ENCODE results near the gene NAIF1.
"Not testable (repeated sequence)": the region's sequence is repeated elsewhere in the genome, so short reads cannot be mapped to it uniquely, and the experiment has no call there.

Gene NAIF1, protein sequence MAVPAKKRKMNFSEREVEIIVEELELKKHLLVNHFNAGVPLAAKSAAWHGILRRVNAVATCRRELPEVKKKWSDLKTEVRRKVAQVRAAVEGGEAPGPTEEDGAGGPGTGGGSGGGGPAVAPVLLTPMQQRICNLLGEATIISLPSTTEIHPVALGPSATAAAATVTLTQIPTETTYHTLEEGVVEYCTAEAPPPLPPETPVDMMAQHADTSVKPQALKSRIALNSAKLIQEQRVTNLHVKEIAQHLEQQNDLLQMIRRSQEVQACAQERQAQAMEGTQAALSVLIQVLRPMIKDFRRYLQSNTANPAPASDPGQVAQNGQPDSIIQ

GRCh38 chr9:128066713-128067644 is at the start of gene NAIF1:
Gene NAIF1, minus strand, starts transcription at chr9:128067320. Its CDS starts 219 bp downstream, at chr9:128067101.
- peak; percentile 99 for DNase-seq

GRCh38 chr9:128116104-128117083 is 49.3 kb upstream of the NAIF1 start:
- DNase-seq, result no peak

GRCh38 chr9:128115187-128116103 is 48.3 kb upstream of the NAIF1 start:
- no peak for DNase-seq

DNA sequence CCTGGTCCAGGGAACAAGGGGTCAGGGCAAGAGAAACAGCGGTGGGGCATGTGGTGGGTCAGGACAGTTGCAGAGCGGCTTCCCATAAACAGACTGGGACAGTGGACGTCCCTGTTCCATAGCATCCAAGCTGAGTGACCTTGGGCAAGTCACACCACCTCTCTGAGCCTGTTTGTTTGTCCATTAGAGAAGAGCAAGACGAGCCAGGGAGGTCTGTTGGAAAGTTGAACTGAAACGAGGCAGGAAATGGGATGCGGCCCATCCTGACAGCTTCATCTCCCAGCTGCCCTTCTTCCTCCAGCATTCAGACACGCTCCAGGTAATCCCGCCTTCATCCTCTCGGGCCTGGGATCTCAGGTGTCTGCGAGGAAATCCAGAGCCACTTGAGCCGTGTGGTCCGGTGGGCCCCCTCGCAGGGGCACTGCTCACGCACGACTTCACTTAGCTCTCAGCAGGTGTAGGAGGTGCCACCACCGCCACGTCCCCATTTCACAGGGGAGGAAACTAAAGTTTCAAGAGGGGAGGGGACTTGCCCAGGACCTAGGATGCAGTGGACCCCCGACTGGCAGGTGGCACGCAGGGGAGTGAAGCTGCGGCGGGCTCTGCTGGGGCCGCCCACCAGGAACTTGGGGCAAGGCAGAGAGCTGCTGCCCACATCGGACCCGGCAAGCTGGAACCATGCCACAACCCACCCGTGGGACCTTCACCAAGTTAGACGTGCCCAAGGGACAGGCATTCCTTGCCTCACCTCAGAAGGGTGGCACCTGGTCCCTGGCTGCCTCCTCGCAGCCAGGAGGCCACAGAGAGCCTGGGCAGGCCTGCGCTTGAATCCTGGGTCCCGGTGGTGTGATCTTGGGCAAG is 47.4 kb upstream of the NAIF1 start:
- DNase-seq, result no peak

- no peak for DNase-seq
Measured at GRCh38 chr9:128113526-128114325, 46.6 kb upstream of the NAIF1 start.

- not testable (repeated sequence) for DNase-seq
Measured at GRCh38 chr9:128111726-128112125, 44.6 kb upstream of the NAIF1 start.

DNA sequence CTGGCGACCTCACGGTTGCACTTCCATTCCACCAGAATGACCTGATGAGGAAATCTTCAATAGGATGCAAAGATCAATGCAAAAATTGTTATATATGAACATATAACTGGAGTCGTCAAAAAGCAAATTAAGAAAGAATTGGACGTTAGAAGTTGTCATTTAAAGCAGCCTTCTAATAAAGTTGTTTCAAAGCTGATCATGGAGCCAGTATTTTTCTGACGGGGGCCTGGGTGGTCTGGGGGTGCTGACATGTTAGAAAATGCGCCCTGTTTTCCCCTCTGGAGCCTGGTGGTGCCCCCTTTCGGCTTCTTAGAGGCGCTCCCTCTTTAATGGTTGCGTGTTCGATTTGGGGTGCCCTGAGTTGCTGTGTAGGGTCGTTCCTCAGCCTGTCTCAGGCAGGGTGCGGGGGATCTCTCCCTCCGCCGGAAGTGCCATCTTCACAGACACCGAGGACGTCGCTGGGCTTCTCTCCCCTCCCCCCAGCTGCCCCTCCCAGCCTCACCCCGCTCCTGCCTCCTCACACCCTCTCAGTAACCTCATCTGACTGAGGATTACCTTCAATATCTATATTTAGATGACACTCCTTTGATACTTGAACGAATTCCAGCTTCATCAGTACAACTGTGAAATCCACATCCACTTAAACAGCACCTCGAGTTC is 42.1 kb upstream of the NAIF1 start:
- DNase-seq, result no peak

DNA sequence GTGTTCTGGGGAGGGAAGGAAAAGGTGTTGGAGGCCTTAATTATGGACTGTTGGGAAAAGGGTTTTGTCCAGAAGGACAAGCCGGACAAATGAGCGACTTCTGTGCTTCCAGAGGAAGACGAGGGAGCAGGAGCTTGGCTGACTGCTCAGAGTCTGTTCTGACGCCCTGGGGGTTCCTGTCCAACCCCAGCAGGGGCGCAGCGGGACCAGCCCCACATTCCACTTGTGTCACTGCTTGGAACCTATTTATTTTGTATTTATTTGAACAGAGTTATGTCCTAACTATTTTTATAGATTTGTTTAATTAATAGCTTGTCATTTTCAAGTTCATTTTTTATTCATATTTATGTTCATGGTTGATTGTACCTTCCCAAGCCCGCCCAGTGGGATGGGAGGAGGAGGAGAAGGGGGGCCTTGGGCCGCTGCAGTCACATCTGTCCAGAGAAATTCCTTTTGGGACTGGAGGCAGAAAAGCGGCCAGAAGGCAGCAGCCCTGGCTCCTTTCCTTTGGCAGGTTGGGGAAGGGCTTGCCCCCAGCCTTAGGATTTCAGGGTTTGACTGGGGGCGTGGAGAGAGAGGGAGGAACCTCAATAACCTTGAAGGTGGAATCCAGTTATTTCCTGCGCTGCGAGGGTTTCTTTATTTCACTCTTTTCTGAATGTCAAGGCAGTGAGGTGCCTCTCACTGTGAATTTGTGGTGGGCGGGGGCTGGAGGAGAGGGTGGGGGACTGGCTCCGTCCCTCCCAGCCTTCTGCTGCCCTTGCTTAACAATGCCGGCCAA is 41.3 kb upstream of the NAIF1 start:
- DNase-seq, result no peak

- DNase-seq, result no peak
Measured at GRCh38 chr9:128107468-128108268, 40.5 kb upstream of the NAIF1 start.

- DNase-seq, result no peak
Measured at GRCh38 chr9:128106940-128107467, 39.9 kb upstream of the NAIF1 start.

GRCh38 chr9:128106181-128106939 is 39.2 kb upstream of the NAIF1 start:
- DNase-seq, result no peak

GRCh38 chr9:128105538-128106175 is 38.5 kb upstream of the NAIF1 start:
- no peak for DNase-seq

- no peak for DNase-seq
Measured at GRCh38 chr9:128104171-128104618, 37.1 kb upstream of the NAIF1 start.

DNA sequence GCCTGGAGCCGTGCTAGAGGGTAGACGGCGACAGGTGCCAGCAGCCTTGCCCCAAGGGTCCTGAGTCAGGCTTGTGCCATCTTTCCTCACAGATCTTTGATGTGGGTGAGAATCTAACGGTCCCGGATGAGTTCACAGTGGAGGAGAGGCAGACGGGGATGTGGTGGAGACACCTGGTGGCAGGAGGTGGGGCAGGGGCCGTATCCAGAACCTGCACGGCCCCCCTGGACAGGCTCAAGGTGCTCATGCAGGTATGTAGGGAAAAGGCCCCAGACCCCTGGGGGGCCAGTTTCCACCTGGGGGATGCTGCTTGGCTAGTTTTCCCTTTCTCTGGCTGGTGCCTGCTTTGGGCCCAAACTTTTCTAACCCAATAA is 36.5 kb upstream of the NAIF1 start:
- DNase-seq, result no peak

DNA sequence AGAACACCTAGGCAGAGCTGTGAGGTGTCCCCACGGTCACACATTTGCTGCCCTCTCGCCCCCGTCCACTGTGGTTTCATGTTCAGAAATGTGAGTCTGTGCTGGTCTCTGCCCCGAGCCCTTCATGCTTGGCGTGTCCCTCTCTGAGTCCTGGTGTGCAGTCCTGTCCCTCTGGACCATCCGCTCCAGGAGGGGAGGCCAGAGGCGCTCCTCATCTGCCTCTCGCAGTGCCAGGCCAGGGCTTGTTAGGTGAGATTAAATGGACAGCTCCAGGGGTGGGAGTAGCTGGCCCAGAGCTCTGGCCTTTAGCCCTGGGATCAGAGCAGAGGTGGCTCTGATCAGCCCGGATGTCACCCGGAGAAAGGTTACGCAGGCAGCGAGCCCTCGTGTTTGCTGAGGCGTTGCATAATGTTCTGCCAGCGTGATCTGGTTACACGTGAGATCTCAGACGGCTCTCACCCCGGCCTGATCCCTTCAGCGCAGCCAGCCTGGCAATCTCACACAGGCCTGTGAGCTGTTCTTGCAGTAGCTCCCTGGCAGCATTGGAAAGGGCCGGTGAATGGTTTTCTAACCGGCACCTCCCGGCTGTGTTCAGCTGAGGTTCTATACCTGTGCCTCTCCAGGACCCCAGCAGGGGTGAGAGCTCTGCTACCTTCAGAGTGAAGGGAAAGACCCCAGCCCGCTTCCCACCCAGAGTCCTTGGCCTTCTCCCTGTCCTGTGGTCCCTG is 35.9 kb upstream of the NAIF1 start:
- DNase-seq, result no peak

Data from DMS153 (cell line).